Gastrocnemius medialis (tissue), 4 donors: ENCODE data around the gene CORO2A. TPM values are rescaled to one million over a fixed set of nuclear protein-coding genes. Genes with fewer than 3 reads are reported as not detected.

Source experiments
- ATAC-seq, 2 donors: fragments of 150-250 bp; one replicate each; pipeline ENCODE4 v1.9.1; 2016
- DNase-seq, 2 donors: peaks; one replicate each; pipeline ENCODE4 v3.0.0-alpha.2; 2019
- H3K27ac ChIP-seq, 4 donors: fragments of 200-600 bp; sonication (generic); 1 replicate in 1 of 4; 2 replicates in 3 of 4; pipeline ENCODE4 v1.5.1; 2016 to 2018; ENCODE audit warnings: mild to moderate bottlenecking in 2 of 4, moderate library complexity in 1 of 4
- H3K27me3 ChIP-seq, 3 donors: fragments of 200-600 bp; sonication (generic) in 2 of 3; 1 replicate in 1 of 3; 2 replicates in 2 of 3; pipeline versions ENCODE4 v1.5.1 to v1.6.0; 2016 to 2019; ENCODE audit warnings: mild to moderate bottlenecking in 1 of 3, moderate library complexity in 1 of 3
- H3K36me3 ChIP-seq, 2 donors: fragments of 200-600 bp; sonication (generic) in 1 of 2; one replicate each; pipeline ENCODE4 v1.5.1; 2017 to 2018
- H3K4me1 ChIP-seq, 2 donors: fragments of 200-600 bp; sonication (generic) in 1 of 2; one replicate each; pipeline ENCODE4 v1.5.1; 2016 to 2017; ENCODE audit warnings: mild to moderate bottlenecking in 2 of 2
- H3K4me3 ChIP-seq, 4 donors: fragments of 200-600 bp; sonication (generic) in 3 of 4; 1 replicate in 1 of 4; 2 replicates in 3 of 4; pipeline ENCODE4 v1.5.1; 2016 to 2019; ENCODE audit warnings: mild to moderate bottlenecking in 2 of 4
- H3K9me3 ChIP-seq, 3 donors: fragments of 200-600 bp; sonication (generic) in 2 of 3; 1 replicate in 1 of 3; 2 replicates in 2 of 3; pipeline ENCODE4 v1.5.1; 2016 to 2019
- CTCF ChIP-seq, 5 experiments: fragments of 450-650 bp in 3 of 5; fragments of 200-600 bp in 2 of 5; sonication (generic) in 2 of 5; IDR thresholded peaks in 4 of 5; conservative IDR thresholded peaks in 1 of 5; 1 replicate in 4 of 5; 2 replicates in 1 of 5; pipeline ENCODE4 v1.5.1; 2016 to 2019; ENCODE audit warnings: antibody characterized with exemption in 5 of 5, mild to moderate bottlenecking in 3 of 5, moderate library complexity in 3 of 5
- POLR2A ChIP-seq, 2 donors: fragments of 450-650 bp; IDR thresholded peaks; one replicate each; pipeline ENCODE4 v1.6.1; 2017; ENCODE audit warnings: antibody characterized with exemption in 2 of 2, mild to moderate bottlenecking in 2 of 2, moderate library complexity in 2 of 2
- in situ Hi-C, 4 donors: fragments of 200-750 bp; cut with MboI; loops; one replicate each; pipeline versions ENCODE4 v1.15.0 to v1.8.0; 2017; ENCODE audit warnings: low sequenced_read_pairs in 4 of 4
- intact Hi-C: fragments of 100-400 bp; cut with DNase I; formaldehyde crosslinking; loops from one replicate; pipeline ENCODE4 v1.15.1; 2023; ENCODE audit warnings: low total_unique reads
- total RNA-seq, 4 donors: library from RNA; depleted of rRNA; stranded (reverse); fragments of >200 nt; gene quantifications; one replicate each; pipeline versions ENCODE4 v1.1.0 to v1.2.3, GENCODE V29; 2016

CORO2A gene
- total RNA-seq, 4 donors from 2014 or later, result 0.05 to 0.42 (median 0.19) TPM

- in situ Hi-C loops (no loop called here), intact Hi-C loops (no loop called here)
- Histone ChIP-seq H3K4me1 (peaks cover 0 to 8% of the 10 kb centered on the region in 2 donors), H3K9me3 (no peaks in the 10 kb centered on the region), H3K36me3 (peaks cover 0 to 12% of the 10 kb centered on the region in 2 donors), H3K27me3 (no peaks in the 10 kb centered on the region), H3K27ac (no peak overlapping the region), H3K4me3 (no peak overlapping the region)
- DNase-seq (no peak), ATAC-seq (no peak)
- no peak for TF ChIP-seq POLR2A (IDR thresholded peaks at IDR 0.05)
- TF ChIP-seq CTCF (IDR thresholded peaks at IDR 0.05 in 4 of 5, conservative IDR thresholded peaks at IDR 0.05 in 1 of 5), result no peak
Observed at GRCh38 chr9:98222885-98223691, 30.7 kb upstream of the CORO2A start.

- Histone ChIP-seq H3K9me3 (no peaks in the 10 kb centered on the region), H3K4me3 (no peak overlapping the region), H3K4me1 (no peaks in the 10 kb centered on the region), H3K27me3 (no peaks in the 10 kb centered on the region), H3K27ac (no peak overlapping the region), H3K36me3 (peaks cover 0 to 12% of the 10 kb centered on the region in 2 donors)
- no peak for ATAC-seq
- in situ Hi-C loops, result no loop called here
- TF ChIP-seq CTCF (IDR thresholded peaks at IDR 0.05 in 4 of 5, conservative IDR thresholded peaks at IDR 0.05 in 1 of 5) (no peak), POLR2A (IDR thresholded peaks at IDR 0.05) (no peak)
- intact Hi-C loops, result no loop called here
- DNase-seq, result no peak
Observed at GRCh38 chr9:98220911-98221310, 28.5 kb upstream of the CORO2A start.

- Histone ChIP-seq H3K4me1 (no peaks in the 10 kb centered on the region), H3K27ac (no peak overlapping the region), H3K36me3 (peaks cover 0 to 12% of the 10 kb centered on the region in 2 donors), H3K9me3 (no peaks in the 10 kb centered on the region), H3K4me3 (no peak overlapping the region), H3K27me3 (no peaks in the 10 kb centered on the region)
- TF ChIP-seq POLR2A (IDR thresholded peaks at IDR 0.05) (no peak), CTCF (IDR thresholded peaks at IDR 0.05 in 4 of 5, conservative IDR thresholded peaks at IDR 0.05 in 1 of 5) (no peak)
- in situ Hi-C loops, result no loop called here
- intact Hi-C loops, result no loop called here
- no peak for ATAC-seq
- no peak for DNase-seq
Observed at GRCh38 chr9:98219794-98220370, 27.4 kb upstream of the CORO2A start.

GRCh38 chr9:98219364-98219716 lies 26.9 kb upstream of the CORO2A start:
- DNase-seq, result no peak
- Histone ChIP-seq H3K4me3 (no peak overlapping the region), H3K9me3 (no peaks in the 10 kb centered on the region), H3K4me1 (no peaks in the 10 kb centered on the region), H3K27me3 (no peaks in the 10 kb centered on the region), H3K27ac (no peak overlapping the region), H3K36me3 (peaks cover 0 to 12% of the 10 kb centered on the region in 2 donors)
- no peak for ATAC-seq
- TF ChIP-seq POLR2A (IDR thresholded peaks at IDR 0.05) (no peak), CTCF (IDR thresholded peaks at IDR 0.05 in 4 of 5, conservative IDR thresholded peaks at IDR 0.05 in 1 of 5) (no peak)
- intact Hi-C loops, result no loop called here
- in situ Hi-C loops, result no loop called here
